Endodermal cell (in vitro differentiated cells): ENCODE measurements around the gene TMEM151A. TPM values are rescaled to one million over a fixed set of nuclear protein-coding genes. Genes with fewer than 3 reads are reported as not detected.

Experiments
- DNase-seq: peaks from one replicate; pipeline ENCODE4 v3.0.0-alpha.2; 2017
- H3K27ac ChIP-seq: 2 replicates; pipeline ENCODE4 v1.5.1; 2013; ENCODE audit warnings: mild to moderate bottlenecking, low read depth, low read length, moderate library complexity
- H3K27me3 ChIP-seq: 2 replicates; pipeline ENCODE4 v1.6.1; 2013; ENCODE audit warnings: mild to moderate bottlenecking, low read length, moderate library complexity; ENCODE audit not compliant: insufficient read depth, control insufficient read depth, poor library complexity, severe bottlenecking
- H3K36me3 ChIP-seq: 2 replicates; pipeline ENCODE4 v1.7.0; 2013; ENCODE audit warnings: mild to moderate bottlenecking, low read length, moderate library complexity; ENCODE audit not compliant: control insufficient read depth, insufficient read depth
- H3K4me1 ChIP-seq: one replicate; pipeline ENCODE4 v1.7.0; 2013; ENCODE audit warnings: low read length; ENCODE audit not compliant: control insufficient read depth, insufficient read depth
- H3K4me3 ChIP-seq: 2 replicates; pipeline ENCODE4 v1.5.1; 2013; ENCODE audit warnings: mild to moderate bottlenecking, low read length, moderate library complexity
- H3K9ac ChIP-seq: 2 replicates; pipeline ENCODE4 v1.6.1; 2013; ENCODE audit warnings: mild to moderate bottlenecking, low read length, moderate library complexity; ENCODE audit not compliant: poor library complexity, severe bottlenecking; ENCODE audit errors: extremely low read depth
- H3K9me3 ChIP-seq: 2 replicates; pipeline ENCODE4 v1.6.1; 2013; ENCODE audit warnings: mild to moderate bottlenecking, low read length, moderate library complexity; ENCODE audit not compliant: control insufficient read depth
- H3K27ac Mint-ChIP-seq: 2 replicates; pipeline ENCODE4 v1.8.0; 2020; ENCODE audit warnings: mixed read lengths
- H3K27me3 Mint-ChIP-seq: 2 replicates; pipeline ENCODE4 v1.8.0; 2021; ENCODE audit warnings: mild to moderate bottlenecking, mixed read lengths; ENCODE audit not compliant: insufficient read depth
- H3K36me3 Mint-ChIP-seq: 2 replicates; pipeline ENCODE4 v1.8.0; 2020; ENCODE audit warnings: low read depth, mixed read lengths
- H3K4me1 Mint-ChIP-seq: 2 replicates; pipeline ENCODE4 v1.8.0; 2020; ENCODE audit warnings: mixed read lengths
- H3K4me3 Mint-ChIP-seq: 2 replicates; pipeline ENCODE4 v1.8.0; 2020; ENCODE audit warnings: mild to moderate bottlenecking, moderate library complexity, mixed read lengths
- H3K9me3 Mint-ChIP-seq: 2 replicates; pipeline ENCODE4 v1.8.0; 2020; ENCODE audit warnings: mild to moderate bottlenecking, mixed read lengths
- CTCF ChIP-seq: fragments of 200-600 bp; sonication (generic); conservative IDR thresholded peaks from 2 replicates; pipeline ENCODE4 v1.5.0; 2021; ENCODE audit warnings: antibody characterized with exemption, mild to moderate bottlenecking
- WGBS, 2 experiments: methylation state at CpG; one replicate each; pipeline versions ENCODE4 v1.1.5 to v1.1.7; 2013; ENCODE audit warnings: missing lambda C conversion rate in 2 of 2, mixed read lengths in 1 of 2; ENCODE audit not compliant: insufficient coverage in 1 of 2, insufficient read length in 1 of 2; 5-methylcytosine and 5-hydroxymethylcytosine counted together
- total RNA-seq, 2 donors: library from RNA; stranded (reverse); fragmentation: NEBNext Ultra II Directional in 1 of 2; extraction: Animal tissue kit (Norgen Biotek cat#: 25700) in 1 of 2; gene quantifications; 2 replicates in 1 of 2; 3 replicates in 1 of 2; pipeline ENCODE4 v1.2.1, GENCODE V29; 2021

Gene TMEM151A
- total RNA-seq, 2 donors from 2014 or later = 0.20 TPM; not detected in 1

- no peak for TF ChIP-seq CTCF
These were observed 37.5 kb downstream of the TMEM151A start for GRCh38 chr11:66329165-66329673.

DNA sequence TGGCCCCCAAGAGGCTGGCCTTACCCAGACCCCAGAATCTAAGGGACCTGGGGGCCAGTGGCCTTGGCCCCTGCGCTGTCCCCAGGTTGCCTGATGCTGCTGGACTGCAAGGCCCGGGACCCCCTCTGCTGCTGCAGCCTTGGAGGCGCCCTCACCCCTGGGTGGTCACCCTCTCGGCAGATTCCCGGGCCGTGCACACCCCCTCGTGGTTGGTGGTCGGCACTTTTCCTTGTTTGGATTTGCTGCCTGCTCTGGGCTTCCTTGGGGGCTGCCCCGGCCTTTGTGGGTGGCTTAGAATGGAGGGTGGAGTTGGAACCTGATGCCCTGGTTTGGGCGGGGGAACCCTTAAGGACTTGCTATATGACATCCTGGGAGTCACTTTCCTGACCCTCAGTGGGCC is 39.2 kb downstream of the TMEM151A start:
- Histone ChIP-seq H3K27ac (no peak overlapping the region), H3K4me1 (peaks cover 2% of the 10 kb centered on the region), H3K27me3 (no peaks in the 10 kb centered on the region), H3K9me3 (no peaks in the 10 kb centered on the region), H3K36me3 (no peaks in the 10 kb centered on the region), H3K4me3 (no peak overlapping the region), H3K9ac (no peak overlapping the region)
- Mint-ChIP-seq H3K27ac (no peak overlapping the region), H3K36me3 (peaks cover 2% of the 10 kb centered on the region), H3K9me3 (no peaks in the 10 kb centered on the region), H3K4me1 (peaks cover 4% of the 10 kb centered on the region), H3K4me3 (no peak overlapping the region), H3K27me3 (peaks cover 12% of the 10 kb centered on the region)
- 91 to 100% methylated on average over 1 to 10 of the region's 10 CpGs for WGBS, 2 experiments
- no peak for DNase-seq
- no peak for TF ChIP-seq CTCF

More at GRCh38 chr11:66329165-66329673, 37.5 kb downstream of the TMEM151A start:
- Mint-ChIP-seq H3K27ac (no peak overlapping the region), H3K4me3 (no peak overlapping the region), H3K9me3 (no peaks in the 10 kb centered on the region), H3K27me3 (peaks cover 10% of the 10 kb centered on the region), H3K4me1 (peaks cover 4% of the 10 kb centered on the region), H3K36me3 (peaks cover 2% of the 10 kb centered on the region)
- DNase-seq = no peak
- Histone ChIP-seq H3K4me3 (no peak overlapping the region), H3K9ac (no peak overlapping the region), H3K4me1 (peaks cover 2% of the 10 kb centered on the region), H3K9me3 (no peaks in the 10 kb centered on the region), H3K27ac (no peak overlapping the region), H3K36me3 (no peaks in the 10 kb centered on the region), H3K27me3 (no peaks in the 10 kb centered on the region)
- WGBS, 2 experiments = 92 to 93% methylated on average over 3 of the region's 3 CpGs

DNA sequence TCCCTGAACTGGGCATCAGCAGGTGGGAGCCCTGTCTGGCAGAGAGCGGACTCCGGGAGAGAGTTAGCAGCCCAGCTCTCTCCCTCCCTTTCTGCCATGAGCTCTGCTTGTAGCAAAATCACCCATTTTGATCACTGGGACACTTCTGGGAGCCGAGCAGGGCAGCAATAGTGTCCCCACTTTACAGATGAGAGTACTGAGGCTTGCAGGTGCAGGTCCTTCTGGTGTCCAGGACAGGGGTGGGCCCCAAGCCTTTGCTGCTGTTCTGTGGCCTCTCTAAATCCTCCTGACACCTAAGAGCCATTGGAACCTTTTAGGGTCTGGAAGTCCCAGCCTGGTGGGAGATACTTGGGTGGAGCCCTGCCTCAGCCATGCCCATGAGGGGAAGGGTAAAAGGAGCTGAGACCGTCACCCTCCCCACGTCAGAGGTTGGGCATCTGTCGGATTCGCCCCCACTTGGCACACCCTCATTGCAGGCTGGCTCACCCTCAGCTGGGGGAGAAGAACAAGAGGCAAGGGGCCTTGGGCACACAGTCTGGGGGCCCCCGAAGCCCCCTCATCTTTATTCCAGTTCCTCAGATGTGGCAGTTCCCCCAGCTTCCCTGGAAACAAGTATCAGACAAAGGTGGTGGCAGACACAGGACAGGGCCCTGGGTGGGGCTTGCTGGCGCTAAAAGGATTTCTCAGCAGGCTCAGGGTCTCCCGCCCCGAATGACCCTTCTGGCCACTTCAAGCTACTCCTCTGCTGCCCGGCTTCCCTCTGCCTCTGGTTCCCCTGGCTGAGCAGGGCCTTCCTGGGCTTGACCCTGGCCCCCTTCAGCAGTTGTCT is 40.1 kb downstream of the TMEM151A start:
- Mint-ChIP-seq H3K27ac (no peak overlapping the region), H3K9me3 (no peaks in the 10 kb centered on the region), H3K36me3 (peaks cover 2% of the 10 kb centered on the region), H3K27me3 (peaks cover 15% of the 10 kb centered on the region), H3K4me3 (no peak overlapping the region), H3K4me1 (peaks cover 11% of the 10 kb centered on the region)
- no peak overlapping the region for H3K4me3 ChIP-seq
- no peak for DNase-seq
- H3K9ac ChIP-seq = no peak overlapping the region
- no peaks in the 10 kb centered on the region for H3K27me3 ChIP-seq
- H3K4me1 ChIP-seq = peaks cover 10% of the 10 kb centered on the region
- TF ChIP-seq CTCF = no peak
- no peaks in the 10 kb centered on the region for H3K36me3 ChIP-seq
- no peaks in the 10 kb centered on the region for H3K9me3 ChIP-seq
- WGBS, 2 experiments = 91 to 95% methylated on average over 6 to 12 of the region's 12 CpGs
- H3K27ac ChIP-seq = no peak overlapping the region
